Activated B cell treated with CpG ODN at 0.5 μM for 24 hours (primary cell): ENCODE data around the gene SMARCB1. TPM values are rescaled to one million over a fixed set of nuclear protein-coding genes. Genes with fewer than 3 reads are reported as not detected.

Experiments
- ATAC-seq: fragments of 200-7000 bp; cut with Tn5 transposase; one replicate; pipeline ENCODE4 v1.10.0; 2021; ENCODE audit warnings: low read depth, mild to moderate bottlenecking, moderate library complexity
- CTCF ChIA-PET: fragments of 350-600 bp; sonication (Branson Sonifier 250); formaldehyde crosslinking; loops from one replicate; lab custom pipeline; 2021; ENCODE audit warnings: antibody characterized with exemption; lab: Charles Lee
- POLR2A ChIA-PET: fragments of 350-600 bp; sonication (Branson Sonifier 250); formaldehyde crosslinking; loops from one replicate; lab custom pipeline; 2021; ENCODE audit warnings: antibody characterized with exemption; lab: Charles Lee
- DNase-seq: peaks from one replicate; pipeline ENCODE4 v3.0.0; 2022
- H3K27ac Mint-ChIP-seq: one replicate; pipeline ENCODE4 v1.8.0; 2020; ENCODE audit warnings: mixed read lengths
- H3K27me3 Mint-ChIP-seq: one replicate; pipeline ENCODE4 v1.8.0; 2021; ENCODE audit warnings: mixed read lengths
- H3K36me3 Mint-ChIP-seq: one replicate; pipeline ENCODE4 v1.8.0; 2021; ENCODE audit warnings: low read depth, mixed read lengths
- H3K4me1 Mint-ChIP-seq: one replicate; pipeline ENCODE4 v1.8.0; 2021; ENCODE audit warnings: mixed read lengths
- H3K4me3 Mint-ChIP-seq: one replicate; pipeline ENCODE4 v1.8.0; 2020; ENCODE audit warnings: mild to moderate bottlenecking, mixed read lengths
- H3K9me3 Mint-ChIP-seq: one replicate; pipeline ENCODE4 v1.8.0; 2020; ENCODE audit warnings: mixed read lengths
- CTCF ChIP-seq: fragments of 200-600 bp; IDR thresholded peaks from one replicate; pipeline ENCODE4 v1.8.0; 2022; ENCODE audit warnings: antibody characterized with exemption, mild to moderate bottlenecking
- intact Hi-C: fragments of 100-400 bp; cut with micrococcal nuclease; formaldehyde crosslinking; loops from one replicate; pipeline ENCODE4 v1.15.1; 2024
- total RNA-seq: library from RNA; stranded (reverse); gene quantifications from 2 replicates; pipeline ENCODE4 v1.2.3, GENCODE V29; 2022

Gene SMARCB1
- total RNA-seq, 1 donor from 2014 or later = 161 TPM

DNA sequence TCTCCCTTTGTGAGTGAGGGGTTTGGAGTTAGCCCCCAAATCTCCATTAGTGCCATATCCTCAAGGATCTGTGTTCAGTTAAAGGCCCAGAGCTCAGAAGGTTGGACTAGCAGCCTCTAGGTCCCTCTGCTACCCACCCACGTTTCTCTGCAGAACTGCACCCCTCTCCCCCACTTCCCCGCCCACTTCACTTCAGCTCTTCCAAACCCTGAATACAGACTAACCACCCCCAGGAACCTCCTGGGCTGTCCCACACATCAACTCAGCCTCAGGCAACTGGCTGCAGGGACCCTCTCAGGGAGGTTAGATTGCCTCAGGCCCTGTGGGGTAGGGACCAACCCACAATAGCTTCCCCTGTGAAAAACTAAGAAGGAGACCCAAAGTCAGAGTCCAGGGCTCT lies 33.4 kb upstream of the SMARCB1 start:
- ChIA-PET POLR2A (interaction anchor here (0.7 to 10.8 kb wide), 7 partner anchors 15 to 1586 kb away, joined by 4 to 229 read pairs (median 19); partner anchors contain the start of genes C22orf15, CHCHD10, DERL3 and MMP11), CTCF (interaction anchor here (1.1 kb wide), 1 partner anchor 96 kb away, joined by 3 read pairs; no protein-coding TSS in a partner anchor)
- peaks cover 69% of the 10 kb centered on the region for H3K4me1 Mint-ChIP-seq
- H3K9me3 Mint-ChIP-seq = no peaks in the 10 kb centered on the region
- TF ChIP-seq CTCF = no peak
- ATAC-seq (no peak), DNase-seq (no peak)
- intact Hi-C loops = loop anchor here (10.0 kb wide), 1 partner anchor 681 kb away; no protein-coding TSS in a partner anchor
- no peaks in the 10 kb centered on the region for H3K27me3 Mint-ChIP-seq
- peak overlapping the region; percentile 95 for H3K27ac Mint-ChIP-seq
- peak overlapping the region; percentile 87 for H3K4me3 Mint-ChIP-seq
- no peaks in the 10 kb centered on the region for H3K36me3 Mint-ChIP-seq

DNA sequence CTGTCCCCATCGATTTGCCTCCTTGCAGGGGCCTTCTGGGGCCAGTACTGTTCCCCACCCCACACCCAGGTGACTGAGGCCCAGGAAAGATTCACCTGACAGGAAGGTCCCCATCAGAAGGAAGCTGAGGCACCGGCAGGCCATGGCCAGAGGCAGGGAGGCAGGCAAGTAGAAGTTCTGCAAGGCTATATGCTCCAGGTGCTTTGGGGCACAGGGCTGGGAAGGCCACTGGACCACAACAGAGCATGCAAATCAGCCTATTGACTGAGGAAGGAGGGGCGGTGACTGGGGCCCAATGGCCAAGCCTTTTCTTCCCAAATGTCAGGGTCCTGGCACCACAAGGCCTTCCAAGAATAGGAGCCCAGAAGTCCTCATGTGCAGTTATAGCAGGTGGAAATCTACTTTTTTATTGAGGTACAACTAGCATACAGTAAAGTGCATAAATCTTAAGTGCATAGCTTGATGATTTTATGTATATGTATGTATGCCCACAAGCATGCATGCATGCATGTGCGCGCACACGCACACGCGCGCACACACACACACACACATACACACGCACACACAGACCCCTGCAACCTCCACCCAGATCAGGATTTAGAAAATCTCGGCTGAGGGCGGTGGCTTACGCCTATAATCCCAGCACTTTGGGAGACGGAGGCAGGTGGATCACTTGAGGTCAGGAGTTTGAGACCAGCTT lies 32.4 kb upstream of the SMARCB1 start, which contains the start of gene VPREB3:
Gene VPREB3 (minus strand): TSS at position 206 of the 700 bp plus-strand sequence. CDS start 62 bp downstream, at position 144.
- Mint-ChIP-seq H3K27me3 (no peaks in the 10 kb centered on the region), H3K4me1 (peaks cover 69% of the 10 kb centered on the region), H3K9me3 (no peaks in the 10 kb centered on the region), H3K4me3 (peak within 1 kb of the TSS; percentile 87), H3K36me3 (no peaks in the 10 kb centered on the region), H3K27ac (peak within 1 kb of the TSS; percentile 95)
- TF ChIP-seq CTCF = no peak
- ChIA-PET CTCF (interaction anchor here (0.9 to 2.0 kb wide), 2 partner anchors 17 to 96 kb away, joined by 3 to 6 read pairs; no protein-coding TSS in a partner anchor), POLR2A (interaction anchor here (0.6 to 10.8 kb wide), 6 partner anchors 14 to 1587 kb away, joined by 4 to 229 read pairs (median 18); partner anchors contain the start of genes C22orf15, CHCHD10, MMP11 and SLC2A11)
- intact Hi-C loops = loop anchor here (10.0 kb wide), 1 partner anchor 680 kb away; no protein-coding TSS in a partner anchor
- ATAC-seq (no peak), DNase-seq (peak; percentile 33)

- POLR2A ChIA-PET = interaction anchor here (0.7 to 10.8 kb wide), 4 partner anchors 13 to 307 kb away, joined by 3 to 229 read pairs (median 32); partner anchors contain the start of genes C22orf15, CHCHD10, MIF and MMP11
- Mint-ChIP-seq H3K36me3 (no peaks in the 10 kb centered on the region), H3K27me3 (no peaks in the 10 kb centered on the region), H3K4me1 (peaks cover 63% of the 10 kb centered on the region), H3K27ac (peak overlapping the region; percentile 95), H3K9me3 (no peaks in the 10 kb centered on the region), H3K4me3 (peak overlapping the region; percentile 20)
- ATAC-seq = no peak
- no peak for TF ChIP-seq CTCF
- intact Hi-C loops = loop anchor here (10.0 kb wide), 1 partner anchor 680 kb away; no protein-coding TSS in a partner anchor
- CTCF ChIA-PET = interaction anchor here (0.9 to 2.0 kb wide), 2 partner anchors 16 to 96 kb away, joined by 3 to 6 read pairs; no protein-coding TSS in a partner anchor
- no peak for DNase-seq
These were observed 31.7 kb upstream of the SMARCB1 start for GRCh38 chr22:23754980-23755636.

DNA sequence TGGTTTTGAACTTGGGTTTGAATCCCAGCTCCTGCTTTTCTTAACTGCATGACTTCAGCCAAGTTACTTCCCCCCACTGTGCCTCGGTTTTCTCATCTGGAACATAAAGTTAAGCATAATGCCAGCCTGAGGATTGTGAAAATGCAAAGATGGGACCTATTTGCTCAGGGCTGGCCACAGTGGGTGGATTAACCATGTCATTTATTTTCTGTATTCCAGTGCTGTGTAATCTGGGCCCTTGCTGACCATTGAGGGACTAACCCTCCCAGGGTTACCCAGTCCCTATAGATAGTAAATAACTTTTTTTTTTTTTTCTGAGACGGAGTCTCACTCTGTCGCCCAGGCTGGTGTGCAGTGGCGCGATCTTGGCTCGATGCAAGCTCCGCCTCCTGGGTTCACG lies 31.1 kb upstream of the SMARCB1 start:
- no peak overlapping the region for H3K4me3 Mint-ChIP-seq

More for the DNA sequence above, 31.1 kb upstream of the SMARCB1 start:
- ChIA-PET CTCF (interaction anchor here (2.0 kb wide), 1 partner anchor 15 kb away, joined by 6 read pairs; no protein-coding TSS in a partner anchor), POLR2A (interaction anchor here (0.7 to 10.8 kb wide), 4 partner anchors 12 to 306 kb away, joined by 3 to 229 read pairs (median 32); partner anchors contain the start of genes C22orf15, CHCHD10, MIF and MMP11)
- Mint-ChIP-seq H3K36me3 (no peaks in the 10 kb centered on the region), H3K27me3 (no peaks in the 10 kb centered on the region), H3K4me1 (peaks cover 58% of the 10 kb centered on the region), H3K27ac (no peak overlapping the region), H3K9me3 (no peaks in the 10 kb centered on the region)
- intact Hi-C loops = loop anchor here (10.0 kb wide), 1 partner anchor 679 kb away; no protein-coding TSS in a partner anchor
- ATAC-seq (no peak), DNase-seq (no peak)
- TF ChIP-seq CTCF = no peak
